GM21576 (cell line): ENCODE measurements around the gene DDIT4L.
"Not testable (repeated sequence)": the region's sequence is repeated elsewhere in the genome, so short reads cannot be mapped to it uniquely, and the experiment has no call there.

Experiments
- ATAC-seq: cut with Tn5 transposase; IDR thresholded peaks from one replicate; pipeline ENCODE4 v1.9.1; 2021; ENCODE audit warnings: mild to moderate bottlenecking, moderate library complexity; ENCODE audit not compliant: unreplicated experiment

Gene DDIT4L

DNA sequence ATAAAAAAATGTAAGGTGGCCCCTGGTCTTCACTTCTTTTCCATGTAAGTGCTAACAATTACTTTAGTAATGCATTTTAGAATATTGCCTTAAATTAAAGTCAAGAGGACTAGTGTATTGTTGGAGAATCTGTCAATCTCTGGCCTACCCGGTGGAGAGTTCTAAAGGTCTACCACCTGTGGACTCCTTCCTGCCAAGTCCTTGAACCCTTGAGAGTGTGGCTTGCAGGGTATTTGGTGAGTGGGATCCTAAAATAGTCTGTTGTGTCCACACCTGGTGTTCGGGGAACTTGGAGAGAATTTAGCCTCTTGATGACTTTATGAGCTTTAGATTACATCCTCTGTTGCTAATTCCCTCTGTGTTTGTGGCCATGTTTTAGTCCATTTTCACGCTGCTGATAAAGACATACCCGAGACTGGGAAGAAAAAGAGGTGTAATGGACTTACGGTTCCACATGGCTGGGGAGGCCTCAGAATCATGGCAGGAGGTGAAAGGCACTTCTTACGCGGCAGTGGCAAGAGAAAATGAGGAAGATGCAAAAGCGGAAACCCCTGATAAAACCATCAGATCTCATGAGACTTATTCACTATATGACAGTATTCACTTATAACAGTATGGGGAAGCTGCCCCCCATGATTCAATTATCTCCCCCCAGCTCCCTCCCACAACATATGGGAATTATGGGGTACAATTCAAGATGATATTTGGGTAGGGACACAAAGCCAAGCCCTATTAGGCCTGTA is 23.8 kb downstream of the DDIT4L start:
- ATAC-seq: no peak

DNA sequence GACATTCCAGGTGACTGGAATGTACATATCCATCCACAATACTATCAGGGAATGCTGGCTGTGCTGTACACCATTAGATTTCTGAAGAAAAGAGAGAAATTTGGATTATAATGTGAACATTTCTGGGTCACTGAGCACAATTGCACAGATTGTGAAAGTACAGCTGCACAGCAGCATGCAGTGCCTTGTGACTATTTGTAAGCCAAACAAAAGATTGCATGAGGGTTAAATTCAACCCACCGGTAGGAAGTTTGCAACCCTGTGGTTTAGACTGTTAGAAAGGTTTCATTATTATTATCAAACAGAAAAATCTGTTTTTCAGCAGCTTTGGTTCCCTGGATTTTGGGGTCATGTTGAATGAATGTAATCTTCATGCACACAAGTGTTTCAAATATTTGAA is 24.5 kb downstream of the DDIT4L start:
- ATAC-seq: no peak

DNA sequence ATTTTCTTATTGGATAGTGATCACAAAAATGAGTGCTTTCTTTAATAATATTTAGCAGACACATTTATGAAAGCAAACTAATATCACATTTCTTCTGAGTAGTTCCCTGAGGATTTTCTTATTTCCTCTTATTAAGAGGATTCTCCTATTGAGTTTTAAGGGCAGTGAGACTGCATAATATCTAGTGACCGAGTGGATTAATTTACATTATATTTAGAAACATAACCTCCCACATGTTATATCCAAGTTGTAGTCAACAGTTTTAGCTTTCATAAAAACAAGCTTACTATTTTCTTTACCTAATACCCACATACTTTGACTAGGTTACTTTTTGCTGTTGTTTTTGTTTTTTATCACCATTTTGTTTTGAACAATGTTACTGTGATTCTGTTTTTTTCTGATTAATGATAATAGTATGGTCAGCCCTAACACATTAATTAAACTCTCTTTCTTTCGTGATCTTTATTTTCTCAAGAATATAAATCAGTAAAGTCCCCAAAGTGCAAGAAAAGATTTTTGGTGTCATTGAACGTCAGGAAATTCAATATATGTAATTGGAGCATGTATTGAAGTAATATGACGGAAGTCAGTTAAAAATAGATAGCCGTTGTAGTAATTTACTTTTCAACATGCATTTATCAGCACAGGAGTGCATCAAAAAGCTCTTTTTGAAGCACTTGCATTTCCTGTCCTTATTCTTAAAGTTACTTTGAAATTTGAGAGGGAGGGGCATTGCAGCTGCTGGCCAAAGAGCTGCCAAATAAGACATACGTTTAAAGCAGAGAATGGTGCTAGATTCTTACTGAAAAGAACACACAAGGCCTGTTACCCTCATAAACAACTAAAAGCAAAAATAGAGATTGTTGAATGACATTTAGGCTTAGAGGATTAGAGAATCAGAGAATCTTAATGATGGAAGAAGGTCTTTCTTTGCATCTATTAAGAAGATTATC is 25.2 kb downstream of the DDIT4L start:
- ATAC-seq: no peak

DNA sequence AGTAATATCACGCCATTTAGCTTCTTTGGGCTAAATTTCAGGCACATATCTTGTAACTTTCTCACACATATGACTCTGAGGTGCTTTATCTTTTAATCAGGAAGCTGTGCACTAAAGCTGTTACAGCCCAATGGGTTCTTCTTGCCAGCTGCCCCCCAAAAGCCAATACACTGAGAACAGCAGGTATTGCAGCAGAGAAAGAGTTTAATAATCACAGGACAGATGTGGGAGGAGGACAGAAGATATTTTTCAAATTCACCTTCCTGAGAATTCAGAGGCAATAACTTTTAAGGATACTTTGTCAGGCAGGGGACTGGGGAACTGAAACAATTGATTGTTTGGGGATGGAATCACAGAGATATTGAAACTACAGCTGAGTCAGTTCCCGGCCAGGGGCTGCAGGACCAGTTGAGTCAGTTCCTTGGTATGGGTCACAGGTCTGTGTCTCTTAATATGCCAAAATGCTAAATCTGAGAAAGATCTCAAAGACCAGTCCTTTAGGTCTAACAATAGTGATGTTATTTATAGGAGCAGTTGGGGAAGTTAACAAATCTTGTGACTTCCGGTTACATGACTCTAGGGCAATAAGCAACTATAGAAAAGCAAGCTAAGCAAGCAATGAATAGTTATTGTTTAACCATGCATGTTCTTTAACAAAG is 28.1 kb downstream of the DDIT4L start:
- peak; percentile 90 for ATAC-seq

DNA sequence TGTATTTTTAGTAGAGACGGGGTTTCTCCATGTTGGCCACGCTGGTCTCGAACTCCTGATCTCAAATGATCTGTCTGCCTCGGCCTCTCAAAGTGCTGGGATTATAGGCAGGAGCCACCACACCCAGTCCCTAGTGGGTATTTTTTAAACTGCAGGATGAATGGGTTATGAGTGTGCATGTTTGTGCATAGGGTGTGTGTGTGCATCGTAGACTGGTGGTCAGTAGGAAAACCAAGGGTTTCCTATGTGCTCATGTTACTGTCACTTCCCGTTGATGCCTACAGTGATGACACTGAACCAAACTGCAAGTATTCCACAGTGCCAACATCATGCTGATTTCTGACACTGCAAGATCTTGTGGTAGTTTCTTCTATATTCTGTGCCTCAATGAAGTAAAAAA is 41.1 kb downstream of the DDIT4L start:
- no peak for ATAC-seq

DNA sequence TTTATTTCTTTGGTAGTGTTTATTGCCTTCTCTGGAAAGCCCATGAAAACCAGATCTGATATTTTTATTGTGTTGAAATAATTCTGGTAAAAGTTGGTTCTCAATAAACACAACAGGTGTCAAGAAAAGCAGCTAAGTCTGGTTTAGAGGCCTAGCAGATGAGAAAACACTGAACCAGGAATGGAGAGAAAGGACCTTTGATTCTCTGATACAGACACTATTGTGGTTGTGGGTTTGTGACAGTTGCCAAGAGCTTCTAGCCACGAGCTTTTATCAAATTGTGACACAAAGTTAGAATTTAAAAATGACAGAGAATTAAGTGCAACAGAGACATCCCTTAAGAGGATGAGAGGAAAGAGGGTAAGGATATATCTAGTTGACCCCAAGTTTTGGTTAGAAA is 42.6 kb downstream of the DDIT4L start:
- ATAC-seq: no peak

DNA sequence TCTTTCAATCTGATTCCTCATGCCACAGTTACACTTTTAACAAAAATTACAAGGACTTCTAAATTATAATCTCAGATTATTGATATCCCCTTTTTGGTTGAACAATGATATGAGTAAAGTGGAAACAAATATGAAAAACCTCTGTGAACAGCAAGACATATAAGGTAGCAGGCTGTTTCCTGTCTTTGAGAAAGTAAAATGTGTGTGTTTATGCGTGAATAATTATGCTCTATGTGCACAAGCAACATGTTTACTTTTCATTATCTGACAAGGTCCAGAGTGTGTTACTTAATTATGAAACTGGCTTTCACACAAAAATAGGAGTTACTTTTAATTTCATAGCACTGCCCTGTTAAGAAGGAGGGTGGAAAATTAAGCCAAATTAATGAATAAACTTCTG is 43.1 kb downstream of the DDIT4L start:
- peak; percentile 52 for ATAC-seq

DNA sequence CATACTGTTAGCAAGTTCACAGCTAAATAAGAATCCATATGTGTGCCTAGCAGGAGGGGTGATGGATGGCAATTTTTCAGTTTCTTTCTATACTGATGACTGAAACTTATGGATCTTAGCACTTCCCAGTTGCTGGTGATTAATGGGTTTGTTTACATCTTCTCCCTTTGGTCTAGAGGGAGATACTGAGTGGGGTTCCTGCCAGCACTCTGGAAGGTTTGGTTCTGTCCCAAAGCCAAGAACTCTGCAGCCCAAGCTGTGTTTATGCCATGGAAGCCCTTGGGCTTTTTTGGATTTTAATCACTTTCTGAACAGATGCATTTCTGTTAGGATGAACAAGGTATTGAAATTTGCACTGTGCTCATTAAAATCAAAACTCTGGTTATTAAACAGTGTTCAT is 43.5 kb downstream of the DDIT4L start:
- no peak for ATAC-seq

DNA sequence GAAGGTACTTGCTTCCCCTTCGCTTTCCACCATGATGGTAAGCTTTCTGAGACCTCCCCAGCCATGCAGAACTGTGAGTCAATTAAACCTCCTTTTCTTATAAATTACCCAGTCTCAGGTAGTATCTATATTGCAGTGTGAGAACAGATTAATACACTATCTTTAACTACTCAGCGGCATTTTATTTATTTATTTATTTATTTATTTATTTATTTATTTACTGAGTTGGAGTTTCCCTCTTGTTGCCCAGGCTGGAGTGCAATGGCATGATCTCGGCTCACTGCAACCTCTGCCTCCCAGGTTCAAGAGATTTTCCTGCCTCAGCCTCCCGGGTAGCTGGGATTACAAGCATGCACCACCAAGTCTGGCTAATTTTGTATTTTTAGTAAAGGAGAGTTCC is 52.9 kb downstream of the DDIT4L start:
- not testable (repeated sequence) for ATAC-seq
